OCI-M1 (cell line): ENCODE data around the gene KCNJ5.

Experiments
- DNase-seq: peaks from one replicate; lab custom pipeline; 2025; lab: John Stamatoyannopoulos, UW

The KCNJ5 gene

GRCh38 chr11:128871168-128871610, 20.0 kb upstream of the KCNJ5 start:
- no peak for DNase-seq

DNA sequence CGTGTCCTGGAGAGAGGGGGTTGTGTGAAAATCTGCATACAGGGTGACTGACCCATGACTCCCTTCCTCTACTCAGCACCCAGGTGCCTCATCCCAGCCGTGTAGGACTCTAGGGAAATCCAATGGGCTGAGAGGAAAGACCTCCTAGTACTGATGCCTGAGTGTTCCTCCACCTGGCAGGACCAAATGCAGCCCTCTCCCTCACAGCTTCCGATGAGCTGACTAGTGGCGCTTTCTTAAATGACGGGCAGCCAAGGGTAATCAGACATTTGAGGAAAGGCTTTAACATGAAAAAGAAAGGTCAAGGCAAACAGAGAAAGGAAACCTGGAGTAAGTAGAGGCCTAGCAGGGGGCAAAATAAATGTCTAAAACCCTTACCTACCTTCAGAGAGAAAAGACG, 19.1 kb upstream of the KCNJ5 start:
- DNase-seq, result no peak

DNA sequence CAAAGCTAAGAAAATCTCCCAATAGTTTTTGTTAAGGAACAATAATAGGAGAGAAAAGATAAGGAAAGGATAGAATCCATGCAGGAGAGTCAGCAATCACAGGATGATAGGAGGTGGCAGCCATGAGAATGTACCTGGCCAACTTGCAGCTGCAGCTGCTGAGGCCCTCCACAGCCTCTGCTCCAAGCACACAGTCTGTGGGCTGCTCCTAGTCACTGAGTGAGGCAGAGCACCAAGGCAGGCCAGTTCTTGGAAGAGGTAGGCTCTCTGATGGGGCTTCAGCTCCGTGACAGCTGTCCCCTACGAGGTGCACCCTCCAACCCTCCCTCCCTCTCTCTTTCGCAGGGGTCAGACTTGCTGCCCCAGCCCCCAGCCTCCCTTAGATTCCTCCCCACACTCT, 18.6 kb upstream of the KCNJ5 start:
- DNase-seq, result no peak

DNA sequence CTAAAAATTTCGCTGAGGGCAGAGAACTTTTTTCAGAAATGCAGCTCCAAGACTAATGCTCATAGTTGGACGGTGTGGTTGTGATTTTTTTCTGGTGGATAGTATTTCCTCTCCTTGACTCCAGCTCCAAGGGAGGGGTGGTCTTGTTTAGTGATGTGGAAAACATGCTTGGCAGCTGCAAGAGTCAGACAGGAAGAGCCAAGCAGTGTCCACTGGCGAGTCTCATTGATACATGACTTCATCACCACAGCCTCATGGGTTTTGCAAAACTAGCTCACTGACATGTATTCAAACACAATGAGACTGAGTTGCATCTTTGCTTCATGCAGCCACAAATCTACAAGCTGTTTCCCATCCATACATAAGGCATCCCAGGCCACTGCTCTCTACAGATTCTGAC, 16.7 kb upstream of the KCNJ5 start:
- DNase-seq, result no peak

DNA sequence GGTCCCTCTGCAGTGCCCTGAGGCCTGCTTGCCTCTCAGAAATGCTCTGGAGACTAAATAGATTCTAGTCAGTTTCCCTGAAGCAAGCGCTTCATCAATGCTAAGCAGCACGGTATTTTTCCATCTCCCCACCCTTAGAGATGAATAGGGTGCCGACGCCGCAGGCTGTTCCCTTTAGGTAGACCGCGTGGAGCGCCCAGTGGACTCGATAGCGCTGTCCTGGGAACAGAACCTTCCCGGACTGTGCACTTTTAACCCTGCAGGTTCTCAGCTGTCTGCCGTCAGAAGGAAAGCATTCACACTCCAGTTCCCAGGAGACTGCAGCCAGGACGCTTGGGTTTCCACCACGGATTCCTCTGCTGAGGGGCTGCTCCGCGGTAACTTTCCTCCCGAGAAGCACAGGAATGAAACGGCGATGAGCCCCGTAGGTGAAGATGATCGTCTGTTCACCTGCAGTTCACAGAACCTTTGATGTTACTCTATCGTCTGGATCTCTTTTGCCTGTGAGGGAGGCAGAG, 15.0 kb upstream of the KCNJ5 start:
- DNase-seq, result no peak

DNA sequence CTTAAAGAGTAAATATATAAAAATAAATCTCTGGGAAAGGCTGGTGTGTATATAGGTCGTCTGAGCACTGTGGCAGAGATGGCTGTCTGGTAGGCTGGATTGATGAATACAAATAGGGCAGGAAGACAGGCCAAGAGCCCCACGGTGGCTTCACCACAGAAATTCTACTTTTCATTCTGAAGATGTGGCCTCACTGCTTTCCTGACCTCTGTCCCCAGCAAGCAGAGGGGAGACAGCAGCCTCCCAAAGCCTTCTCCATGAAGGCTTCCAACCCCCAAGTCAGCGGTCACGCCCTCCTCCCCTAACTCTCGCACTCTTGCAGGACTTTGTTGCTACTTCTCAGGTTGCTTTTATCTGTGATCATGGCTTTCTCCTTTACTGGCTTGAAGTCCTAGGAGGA, 13.4 kb upstream of the KCNJ5 start:
- no peak for DNase-seq

DNA sequence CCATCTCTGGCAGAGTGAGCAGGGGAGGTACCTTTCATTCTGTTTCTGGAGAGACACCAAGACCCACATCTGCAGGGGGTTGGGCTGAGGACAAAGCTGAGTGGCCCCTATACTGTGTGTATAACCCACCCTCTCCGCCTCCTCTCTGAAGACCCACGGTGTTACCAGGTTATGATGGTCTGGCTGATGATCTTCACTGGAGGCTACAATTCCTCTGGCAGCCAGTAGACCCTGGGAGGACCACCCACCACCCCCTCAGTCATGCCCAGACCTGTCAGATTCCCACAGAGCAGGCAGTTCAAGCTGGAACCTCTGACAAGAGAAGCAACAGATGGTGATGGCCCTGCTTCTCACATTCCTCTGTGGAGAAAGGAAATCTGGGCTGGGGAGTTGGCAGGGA, 12.7 kb upstream of the KCNJ5 start:
- DNase-seq, result no peak

- DNase-seq, result no peak
Observed at GRCh38 chr11:128879817-128880216, 11.3 kb upstream of the KCNJ5 start.

DNA sequence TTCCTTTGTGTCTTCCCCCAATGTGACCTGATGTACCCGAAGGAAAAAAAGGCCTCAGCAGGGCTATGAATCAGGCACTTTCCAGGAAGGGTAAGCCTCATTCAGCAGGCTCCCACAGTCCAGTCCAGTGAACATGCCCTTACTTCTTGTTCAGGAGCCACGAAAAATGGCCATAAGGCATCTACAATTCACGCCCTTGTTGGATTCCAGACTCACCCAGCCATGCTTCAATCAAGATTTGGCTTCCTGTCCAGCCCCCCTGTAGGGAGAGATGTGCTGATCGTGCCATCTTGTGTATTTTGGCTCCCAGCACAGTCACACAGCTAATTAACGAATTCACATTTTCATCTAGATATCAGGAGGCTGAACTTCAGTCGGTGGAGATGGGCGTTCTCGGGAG, 9.9 kb upstream of the KCNJ5 start:
- DNase-seq, result no peak

DNA sequence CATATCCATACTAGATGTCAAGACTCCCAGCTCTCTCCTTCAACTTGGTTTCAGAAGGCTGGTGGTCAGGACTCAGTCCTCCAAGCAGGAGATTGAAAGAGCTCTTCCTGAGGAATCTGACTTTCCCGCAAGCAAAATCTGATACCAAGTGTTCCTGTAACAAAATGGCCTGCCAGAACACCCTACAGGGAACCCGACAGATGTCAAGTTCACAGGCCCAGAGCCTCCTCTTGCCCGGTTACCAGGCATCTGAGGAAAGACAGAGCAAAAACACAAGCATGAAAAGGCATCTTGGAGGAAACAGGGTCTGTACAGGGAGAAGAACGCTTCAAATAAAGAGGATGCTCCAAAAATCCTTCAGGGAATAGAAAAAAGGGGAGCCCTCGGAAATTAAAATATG, 8.7 kb upstream of the KCNJ5 start:
- no peak for DNase-seq

- DNase-seq, result no peak
Observed at GRCh38 chr11:128884054-128884453, 7.1 kb upstream of the KCNJ5 start.

- peak; percentile 86 for DNase-seq
Observed at GRCh38 chr11:128884703-128885338, 6.3 kb upstream of the KCNJ5 start.

GRCh38 chr11:128886406-128887124, 4.6 kb upstream of the KCNJ5 start:
- peak; percentile 90 for DNase-seq

GRCh38 chr11:128888034-128888985, 2.8 kb upstream of the KCNJ5 start:
- no peak for DNase-seq

DNA sequence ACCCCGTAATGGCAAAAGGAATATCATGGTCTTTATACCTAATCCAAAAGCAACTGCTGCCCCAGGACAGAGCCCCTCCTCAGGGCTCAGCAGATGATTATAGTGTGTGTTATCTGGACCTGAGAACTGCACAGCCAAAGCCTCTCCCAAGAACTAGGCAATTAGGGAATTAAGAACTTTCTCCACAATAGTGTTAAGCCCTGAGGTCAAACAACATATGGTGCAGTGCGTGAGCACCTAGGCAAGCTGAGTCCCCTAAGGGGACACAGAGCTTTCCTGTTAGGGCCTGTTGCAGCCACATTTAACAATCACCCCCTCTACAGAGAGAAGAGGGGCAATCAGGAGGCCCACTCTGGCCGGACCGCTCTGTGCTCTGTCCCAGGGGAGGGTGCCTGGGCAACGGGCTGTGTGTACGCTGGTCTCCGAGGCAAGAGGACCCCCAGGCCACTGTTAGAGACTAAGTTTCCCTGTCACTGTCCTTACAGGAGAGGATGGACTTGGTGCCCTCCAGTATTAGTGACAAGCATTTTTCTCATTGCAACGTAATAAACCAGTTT, 1.4 kb upstream of the KCNJ5 start:
- DNase-seq, result no peak

DNA sequence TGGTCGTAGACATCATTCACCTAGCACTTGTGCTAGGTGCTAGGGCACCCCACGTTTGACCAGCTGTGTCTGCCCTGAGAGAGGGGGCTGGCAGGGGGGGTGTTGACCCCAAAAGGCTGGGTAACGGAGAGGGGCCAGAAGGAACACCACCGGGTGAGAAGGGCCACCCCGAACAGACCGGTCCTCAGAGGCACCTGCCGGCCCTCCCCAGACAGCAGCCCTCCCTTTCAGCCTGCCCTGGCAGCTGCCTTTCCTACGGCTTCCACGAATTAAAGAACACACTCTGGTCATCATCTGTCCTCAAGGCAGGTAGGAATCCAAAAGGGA, 977 bp upstream of the KCNJ5 start:
- DNase-seq, result no peak

DNA sequence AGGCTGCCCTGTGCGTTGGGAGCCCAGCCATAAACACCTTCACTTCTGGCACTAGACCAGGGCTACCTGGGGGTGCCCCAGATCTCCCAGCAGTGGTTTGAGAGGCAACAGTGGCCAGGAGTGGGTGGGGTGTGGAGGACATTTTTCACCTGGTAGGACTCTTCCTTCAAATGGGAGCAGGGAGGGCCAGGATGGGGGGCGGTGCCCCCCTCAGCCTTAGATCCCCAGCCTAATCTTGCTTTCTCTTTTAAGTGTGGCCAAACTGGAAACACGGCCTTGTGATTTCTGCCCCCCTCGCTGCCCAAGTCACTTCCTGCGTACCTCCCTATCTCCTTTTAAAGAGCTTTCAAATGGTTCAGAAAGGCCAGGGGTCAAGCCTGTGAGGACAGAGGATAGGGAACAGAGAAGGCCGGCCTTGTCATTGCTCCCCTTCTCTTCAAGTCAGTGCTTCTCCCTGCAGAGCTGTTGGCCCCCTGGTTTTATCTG, 800 bp downstream of the KCNJ5 start:
- peak; percentile 56 for DNase-seq

DNA sequence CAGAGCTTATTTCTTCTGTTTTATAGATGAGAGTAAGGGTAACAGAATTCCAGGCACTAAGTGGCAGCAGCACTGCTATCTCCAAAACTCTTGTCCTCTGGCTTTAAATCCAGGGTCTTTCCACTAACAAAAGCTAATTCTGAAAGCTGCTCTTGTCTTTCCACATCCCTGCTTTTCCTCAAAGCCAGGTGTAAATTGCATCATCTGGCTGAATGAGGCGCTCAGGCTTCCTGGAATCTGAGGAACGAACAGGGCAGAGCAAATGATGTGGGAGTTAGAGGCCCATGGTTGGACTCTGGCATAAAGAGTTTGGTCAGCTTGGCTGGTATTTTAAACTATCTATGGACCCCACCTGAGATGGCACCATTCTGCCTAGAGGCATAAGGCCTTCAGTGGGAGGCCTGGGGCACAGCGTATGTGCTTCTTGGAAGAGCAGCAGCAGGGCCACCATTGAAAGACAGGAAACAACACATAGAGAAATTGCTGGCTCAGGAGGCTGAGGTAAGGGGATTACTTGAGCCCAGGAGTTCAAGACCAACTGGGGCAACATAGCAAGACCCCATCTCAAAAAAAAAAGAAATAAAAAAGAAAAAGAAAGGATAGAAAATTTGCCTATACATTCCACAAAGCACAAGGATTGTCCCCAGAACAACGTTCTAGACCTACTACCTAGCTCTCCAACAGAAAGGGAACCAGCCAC, 1.9 kb downstream of the KCNJ5 start:
- no peak for DNase-seq

DNA sequence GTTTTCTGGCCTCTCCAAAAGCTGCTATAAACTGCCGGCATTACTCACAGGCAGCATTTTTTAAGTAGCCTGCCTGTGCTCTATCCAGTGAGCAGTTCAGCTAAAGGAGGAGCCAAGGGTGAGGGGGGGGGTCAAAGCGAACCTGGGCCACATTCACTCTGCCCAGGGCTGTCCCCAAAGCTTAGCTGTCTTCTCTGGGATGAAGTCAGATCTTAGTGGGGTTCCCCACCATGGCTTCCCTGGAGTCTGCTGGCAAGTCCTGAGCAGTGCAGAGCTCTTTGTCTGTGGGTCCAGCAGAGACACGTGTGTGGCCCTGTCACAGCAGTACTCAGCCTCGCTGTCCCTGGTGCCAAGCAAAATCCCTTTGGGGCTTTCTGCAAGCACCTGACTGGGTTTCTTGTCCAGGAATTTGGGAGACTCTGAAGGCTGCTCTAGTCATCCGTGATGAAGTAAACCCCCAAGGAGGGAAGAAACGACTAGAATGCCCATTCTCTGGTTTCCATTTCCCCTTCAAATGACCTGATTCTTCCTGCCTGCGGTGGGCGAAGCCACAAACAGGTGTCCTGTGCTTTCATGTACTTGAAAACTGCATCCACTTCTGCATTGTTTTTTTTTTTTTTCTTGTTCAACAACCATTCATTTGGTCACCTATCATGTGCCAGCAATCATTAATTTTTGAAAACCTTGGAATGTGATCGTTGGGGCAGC, 2.6 kb downstream of the KCNJ5 start:
- no peak for DNase-seq

DNA sequence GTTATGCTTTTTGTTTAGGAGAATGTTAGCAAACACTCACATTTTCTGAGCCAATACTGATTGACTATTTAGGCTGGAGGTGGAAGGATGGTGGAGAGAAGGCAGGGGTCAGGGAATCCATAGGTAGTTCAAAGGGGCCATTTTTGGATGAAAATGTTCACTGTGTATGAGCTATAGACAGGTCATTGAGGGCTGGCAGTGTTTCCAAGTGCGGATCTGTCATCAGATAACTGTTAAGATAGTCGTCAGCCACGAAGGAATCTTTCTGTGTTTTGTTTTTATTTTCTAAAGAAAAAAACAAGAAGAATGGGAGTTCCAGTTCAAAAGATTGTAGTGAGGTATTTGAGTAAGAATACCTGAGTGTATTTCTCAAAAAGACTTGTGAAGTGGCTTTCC, 3.1 kb downstream of the KCNJ5 start:
- no peak for DNase-seq

GRCh38 chr11:128894685-128895084, 3.5 kb downstream of the KCNJ5 start:
- DNase-seq, result peak; percentile 81
